Endothelial cell of umbilical vein (primary cell): ENCODE data around the gene LIPF. TPM values are rescaled to one million over a fixed set of nuclear protein-coding genes. Genes with fewer than 3 reads are reported as not detected.
A peak's percentile ranks its signal among the peaks of the same experiment; 100 is the strongest.

Experiments used
- BruUV-seq: library from RNA; stranded (reverse); fragments of 400-500 nt; replicated peaks from 2 replicates; lab custom pipeline; 2021; lab: Mats Ljungman, UMichigan
- CTCF ChIA-PET: fragments of 300-600, 350-600 bp; sonication (Branson Sonifier 250); formaldehyde crosslinking; loops from one replicate; lab custom pipeline; 2021; ENCODE audit warnings: antibody characterized with exemption, inconsistent platforms; lab: Charles Lee
- POLR2A ChIA-PET: fragments of 300-600, 350-600 bp; sonication (Branson Sonifier 250); formaldehyde crosslinking; loops from one replicate; lab custom pipeline; 2021; ENCODE audit warnings: antibody characterized with exemption, inconsistent platforms; lab: Charles Lee
- DNase-seq: peaks from one replicate; pipeline ENCODE4 v3.0.0-alpha.2; 2011; ENCODE audit warnings: low read depth, low spot score
- FAIRE-seq: peaks from 2 replicates; lab custom pipeline; 2011; peaks lifted over from hg19 to GRCh38; lab: Jason Lieb, UNC
- H2AFZ ChIP-seq: 2 replicates; pipeline ENCODE4 v1.6.0; 2012; ENCODE audit warnings: low read depth, low read length, control low read depth, inconsistent platforms
- H3K27ac ChIP-seq: 2 replicates; pipeline ENCODE4 v1.5.1; 2011; ENCODE audit warnings: low read depth, mild to moderate bottlenecking, control low read depth, low read length, moderate library complexity; ENCODE audit not compliant: insufficient read depth
- H3K27me3 ChIP-seq, 2 experiments: 2 replicates each; pipeline versions ENCODE4 v1.6.0 to v1.6.1; 2011; ENCODE audit warnings: low read length in 2 of 2, mixed read lengths in 1 of 2; ENCODE audit not compliant: control insufficient read depth in 2 of 2, insufficient read depth in 2 of 2
- H3K36me3 ChIP-seq, 2 experiments: 2 replicates in 1 of 2; 3 replicates in 1 of 2; pipeline ENCODE4 v1.5.1; 2011; ENCODE audit warnings: low read length in 2 of 2, mild to moderate bottlenecking in 1 of 2, moderate library complexity in 1 of 2; ENCODE audit not compliant: control insufficient read depth in 2 of 2, insufficient read depth in 2 of 2; ENCODE audit errors: extremely low read depth in 1 of 2
- H3K4me1 ChIP-seq: 3 replicates; pipeline ENCODE4 v1.5.1; 2011; ENCODE audit warnings: mild to moderate bottlenecking, low read length; ENCODE audit not compliant: control insufficient read depth, insufficient read depth; ENCODE audit errors: extremely low read depth
- H3K4me2 ChIP-seq: 2 replicates; pipeline ENCODE4 v1.6.1; 2011; ENCODE audit warnings: low read length, control low read depth, mixed read lengths; ENCODE audit not compliant: insufficient read depth
- H3K4me3 ChIP-seq, 3 experiments: fragments of 200-600 bp in 1 of 3; sonication (generic), shearing (Covaris generic) in 1 of 3; replicated peaks in 1 of 3; 2 replicates each; pipeline ENCODE4 v1.5.1; 2011 to 2016; ENCODE audit warnings: control low read depth in 3 of 3, low read length in 3 of 3, mild to moderate bottlenecking in 2 of 3, inconsistent platforms in 1 of 3, low read depth in 1 of 3, moderate library complexity in 1 of 3; ENCODE audit not compliant: insufficient read depth in 1 of 3
- H3K79me2 ChIP-seq: 2 replicates; pipeline ENCODE4 v1.6.0; 2012; ENCODE audit warnings: low read length, inconsistent platforms; ENCODE audit not compliant: control insufficient read depth, insufficient read depth
- H3K9ac ChIP-seq: replicated peaks from 2 replicates; pipeline ENCODE3; 2011; ENCODE audit warnings: low read length, control low read depth; ENCODE audit not compliant: insufficient read depth; ENCODE audit errors: extremely low read depth
- H3K9me1 ChIP-seq: replicated peaks from 3 replicates; pipeline ENCODE4 v1.6.0; 2011; ENCODE audit warnings: mild to moderate bottlenecking, low read length; ENCODE audit not compliant: control insufficient read depth, insufficient read depth; ENCODE audit errors: extremely low read depth
- H3K9me3 ChIP-seq: replicated peaks from 2 replicates; pipeline ENCODE4 v1.5.1; 2012; ENCODE audit warnings: low read length, inconsistent platforms; ENCODE audit not compliant: control insufficient read depth, insufficient read depth
- H4K20me1 ChIP-seq: replicated peaks from 2 replicates; pipeline ENCODE3; 2011; ENCODE audit warnings: mild to moderate bottlenecking, low read length; ENCODE audit not compliant: control insufficient read depth, insufficient read depth; ENCODE audit errors: extremely low read depth
- CTCF ChIP-seq, 2 donors: IDR thresholded peaks; 1 replicate in 1 of 2; 2 replicates in 1 of 2; pipeline ENCODE4 v1.5.1; 2011; ENCODE audit warnings: low read length in 2 of 2, mild to moderate bottlenecking in 2 of 2, moderate library complexity in 2 of 2, control low read depth in 1 of 2, inconsistent platforms in 1 of 2, low read depth in 1 of 2; ENCODE audit not compliant: insufficient read depth in 1 of 2; ENCODE audit errors: extremely low read depth in 1 of 2
- EZH2 ChIP-seq: IDR thresholded peaks from 2 replicates; pipeline ENCODE4 v1.6.1; 2012; ENCODE audit warnings: borderline replicate concordance, low read depth, mild to moderate bottlenecking, moderate library complexity, low read length, inconsistent platforms; ENCODE audit not compliant: severe bottlenecking
- FOS ChIP-seq: IDR thresholded peaks from 2 replicates; pipeline ENCODE4 v1.6.1; 2011; ENCODE audit warnings: mild to moderate bottlenecking, low read length, moderate library complexity, borderline replicate concordance; ENCODE audit not compliant: insufficient read depth
- GATA2 ChIP-seq: IDR thresholded peaks from 2 replicates; pipeline ENCODE4 v1.7.0; 2011; ENCODE audit warnings: low read depth, mild to moderate bottlenecking, moderate library complexity, mixed read lengths, low read length; ENCODE audit not compliant: insufficient read length, insufficient read depth
- JUN ChIP-seq: IDR thresholded peaks from 2 replicates; pipeline ENCODE4 v1.6.1; 2011; ENCODE audit warnings: borderline replicate concordance, low read depth; ENCODE audit not compliant: insufficient read length, insufficient read depth
- MAX ChIP-seq: IDR thresholded peaks from 2 replicates; pipeline ENCODE4 v1.6.1; 2011; ENCODE audit not compliant: insufficient read depth, insufficient read length
- MYC ChIP-seq: IDR thresholded peaks from one replicate; pipeline ENCODE4 v1.6.1; 2011; ENCODE audit warnings: mild to moderate bottlenecking, low read depth, low read length
- POLR2A ChIP-seq: IDR thresholded peaks from 2 replicates; pipeline ENCODE4 v1.6.1; 2012; ENCODE audit warnings: low read depth, mild to moderate bottlenecking, control low read depth, low read length
- POLR2AphosphoS5 ChIP-seq: IDR thresholded peaks from 2 replicates; pipeline ENCODE4 v1.6.1; 2012; ENCODE audit warnings: low read depth, mild to moderate bottlenecking, control low read depth, low read length, moderate library complexity; ENCODE audit not compliant: insufficient read depth
- dilution Hi-C: fragments of 300-500 bp; cut with MboI; formaldehyde crosslinking; loops from one replicate; pipeline ENCODE4 v1.15.0; 2019; ENCODE audit warnings: low sequenced_read_pairs; ENCODE audit not compliant: extremely low pct_ligation_motif_present
- intact Hi-C: fragments of 100-400 bp; cut with micrococcal nuclease; formaldehyde crosslinking; loops from one replicate; pipeline ENCODE4 v1.10.0; 2022
- polyA plus RNA-seq, 4 experiments: library from polyadenylated mRNA; depleted of rRNA in 3 of 4; stranded (reverse) in 3 of 4; unstranded in 1 of 4; fragments of >200 nt; gene quantifications; 2 replicates each; pipeline versions ENCODE4 v1.2.1 to v1.2.3, GENCODE V29; 2011 to 2012; ENCODE audit warnings: missing spikeins in 1 of 4
- total RNA-seq: library from RNA; stranded (reverse); gene quantifications from 2 replicates; pipeline ENCODE4 v1.2.3, GENCODE V29; 2021

The LIPF gene
- total and polyA plus RNA-seq, 2 donors (not counting 3 experiments of a cell fraction or from before 2014, with no cell fraction given), result not detected

- Histone ChIP-seq H3K9me3 (no peaks in the 10 kb centered on the region), H4K20me1 (no peaks in the 10 kb centered on the region), H3K4me3 (no peak overlapping the region), H3K9ac (no peak overlapping the region), H3K9me1 (no peaks in the 10 kb centered on the region), H3K27ac (peak overlapping the region; percentile 45), H3K27me3 (no peaks in the 10 kb centered on the region), H3K4me2 (peak overlapping the region; percentile 16), H3K36me3 (no peaks in the 10 kb centered on the region), H3K4me1 (peaks cover 9% of the 10 kb centered on the region), H3K79me2 (no peaks in the 10 kb centered on the region), H2AFZ (no peak overlapping the region)
- dilution Hi-C loops (no loop called here), intact Hi-C loops (loop anchor here (2.0 kb wide), 2 partner anchors 26 to 30 kb away; partner anchors contain the start of gene LIPK)
- POLR2A ChIA-PET, result no interaction called here
- CTCF ChIA-PET, result interaction anchor here (1.3 to 4.9 kb wide), 2 partner anchors 12 to 98 kb away, joined by 6 to 21 read pairs; partner anchors contain the start of gene RNLS
- DNase-seq (peak; percentile 42), FAIRE-seq (no peak)
- BruUV-seq, result no TSS peak
- TF ChIP-seq POLR2AphosphoS5 (peak; percentile 38), MYC (no peak), FOS (peak; percentile 58), JUN (peak; percentile 63)
Measured at GRCh38 chr10:88680958-88681357, 16.7 kb downstream of the LIPF start.

GRCh38 chr10:88682491-88682890 lies 18.2 kb downstream of the LIPF start:
- FAIRE-seq (no peak), DNase-seq (no peak)
- no TSS peak for BruUV-seq
- no peak overlapping the region for H3K4me3 ChIP-seq
- no peaks in the 10 kb centered on the region for H3K27me3 ChIP-seq
- TF ChIP-seq MYC (no peak), JUN (no peak), MAX (no peak), CTCF (IDR thresholded peaks at IDR 0.05; ENCODE audit: extremely low read depth in 1 of 2, insufficient read depth in 1 of 2, low read depth in 1 of 2, low read length in 2 of 2) (no peak), FOS (no peak), EZH2 (no peak), GATA2 (no peak), POLR2A (no peak), POLR2AphosphoS5 (no peak)
- intact Hi-C loops, result no loop called here
- H3K4me1 ChIP-seq, result peaks cover 9% of the 10 kb centered on the region
- ChIA-PET POLR2A (interaction anchor here (1.0 kb wide), 1 partner anchor 34 kb away, joined by 3 read pairs; no protein-coding TSS in a partner anchor), CTCF (interaction anchor here (1.0 to 4.9 kb wide), 3 partner anchors 10 to 118 kb away, joined by 3 to 30 read pairs (median 21); no protein-coding TSS in a partner anchor)
- no peaks in the 10 kb centered on the region for H3K9me1 ChIP-seq
- no peak overlapping the region for H3K4me2 ChIP-seq
- dilution Hi-C loops, result no loop called here
- H3K9ac ChIP-seq, result no peak overlapping the region
- H3K79me2 ChIP-seq, result no peaks in the 10 kb centered on the region
- no peaks in the 10 kb centered on the region for H3K9me3 ChIP-seq
- H3K27ac ChIP-seq, result no peak overlapping the region
- H4K20me1 ChIP-seq, result no peaks in the 10 kb centered on the region
- H2AFZ ChIP-seq, result no peak overlapping the region
- no peaks in the 10 kb centered on the region for H3K36me3 ChIP-seq
